Measurements from ENCODE around the gene CISTR.
"Not testable (repeated sequence)": the region's sequence is repeated elsewhere in the genome, so short reads cannot be mapped to it uniquely, and the experiment has no call there.

- TF ChIP-seq POLR2AphosphoS5 (IDR thresholded peaks at IDR 0.05); CTCF (IDR thresholded peaks at IDR 0.05; ENCODE audit: poor library complexity, severe bottlenecking): not testable (repeated sequence)
Observed at GRCh38 chr12:53762793-53763192, 11.0 kb upstream of the CISTR start.

Measured in neural cell (in vitro differentiated cells).